Right atrium auricular region (tissue), 2 donors: ENCODE data around the gene AK4. TPM values are rescaled to one million over a fixed set of nuclear protein-coding genes. Genes with fewer than 3 reads are reported as not detected.

Source experiments
- DNase-seq: peaks from one replicate; pipeline ENCODE4 v3.0.0-alpha.2; 2019; ENCODE audit warnings: low spot score
- H3K27ac ChIP-seq, 2 donors: fragments of 200-600 bp; sonication (generic); 1 replicate in 1 of 2; 2 replicates in 1 of 2; pipeline ENCODE4 v1.5.1; 2016 to 2019
- H3K27me3 ChIP-seq, 2 donors: fragments of 200-600 bp; sonication (generic); one replicate each; pipeline versions ENCODE4 v1.5.1 to v1.6.0; 2017 to 2019
- H3K36me3 ChIP-seq: fragments of 200-600 bp; sonication (generic); one replicate; pipeline ENCODE4 v1.5.1; 2016
- H3K4me1 ChIP-seq, 2 donors: fragments of 200-600 bp; sonication (generic); one replicate each; pipeline versions ENCODE4 v1.5.1 to v1.6.0; 2017 to 2019
- H3K4me3 ChIP-seq, 2 donors: fragments of 200-600 bp; sonication (generic); 1 replicate in 1 of 2; 2 replicates in 1 of 2; pipeline ENCODE4 v1.5.1; 2017 to 2019; ENCODE audit warnings: mild to moderate bottlenecking in 1 of 2, moderate library complexity in 1 of 2
- H3K9me3 ChIP-seq, 2 donors: fragments of 200-600 bp; sonication (generic); one replicate each; pipeline ENCODE4 v1.5.1; 2019
- CTCF ChIP-seq, 2 donors: fragments of 200-600 bp; sonication (generic); IDR thresholded peaks; one replicate each; pipeline ENCODE4 v1.5.1; 2019; ENCODE audit warnings: antibody characterized with exemption in 2 of 2
- total RNA-seq, 2 donors: library from RNA; depleted of rRNA; stranded (reverse); fragments of >200 nt; gene quantifications; one replicate each; pipeline ENCODE4 v1.1.0, GENCODE V29; 2016

Gene AK4
- total RNA-seq, 2 donors from 2014 or later, result 59.7 to 80.9 TPM

DNA sequence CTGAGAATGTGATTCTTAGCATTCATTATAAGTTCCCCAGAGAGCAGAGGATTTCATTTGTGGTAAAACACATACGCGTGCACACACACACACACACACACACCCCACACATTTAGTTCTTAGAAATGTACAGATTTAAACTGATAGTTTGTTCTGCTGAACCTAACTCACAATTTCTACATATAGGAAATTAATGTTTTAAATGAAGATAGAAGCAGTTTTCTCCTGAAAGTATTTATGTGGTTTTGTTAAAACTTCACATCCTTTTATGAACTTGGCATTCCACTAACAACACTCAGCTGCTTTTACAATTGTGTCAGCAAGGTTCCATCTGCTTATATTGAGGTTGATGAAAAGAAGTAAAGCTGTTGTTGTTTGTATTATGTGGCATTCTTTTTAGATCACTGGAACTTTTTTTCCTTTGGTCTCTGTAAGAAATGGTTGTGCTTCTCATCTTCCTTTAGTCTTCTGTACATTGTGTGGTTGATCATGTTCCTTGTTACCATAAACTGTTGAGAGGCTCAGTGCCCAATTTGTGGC, 41.6 kb downstream of the AK4 start:
- DNase-seq, result no peak
- H3K27me3 ChIP-seq, result no peaks in the 10 kb centered on the region
- H3K4me3 ChIP-seq, result no peak overlapping the region
- no peak overlapping the region for H3K27ac ChIP-seq
- no peaks in the 10 kb centered on the region for H3K9me3 ChIP-seq
- peaks cover 19% of the 10 kb centered on the region for H3K36me3 ChIP-seq
- peaks cover 0 to 3% of the 10 kb centered on the region in 2 donors for H3K4me1 ChIP-seq
- TF ChIP-seq CTCF (IDR thresholded peaks at IDR 0.05), result no peak

DNA sequence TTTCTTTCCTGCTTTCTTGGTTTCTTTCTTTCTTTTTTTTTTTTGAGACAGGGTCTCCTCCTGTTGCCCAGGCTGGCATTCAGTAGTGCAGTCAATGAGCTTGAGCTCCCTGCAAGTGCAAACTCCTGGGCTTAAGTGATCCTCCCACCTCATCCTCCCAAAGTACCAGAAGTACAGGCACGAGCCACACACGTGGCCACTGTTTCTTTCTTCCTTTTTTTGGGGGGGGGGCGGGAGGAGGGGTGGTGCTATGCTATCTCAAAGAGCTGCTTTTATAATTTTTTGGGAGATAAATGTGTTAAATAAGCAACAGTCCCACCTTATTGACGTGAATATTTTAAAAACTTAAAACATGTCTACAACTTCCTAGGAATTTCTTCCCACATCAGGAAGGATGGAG, 42.2 kb downstream of the AK4 start:
- DNase-seq, result no peak
- Histone ChIP-seq H3K4me1 (peaks cover 0 to under 1% of the 10 kb centered on the region in 2 donors), H3K9me3 (no peaks in the 10 kb centered on the region), H3K4me3 (no peak overlapping the region), H3K27ac (no peak overlapping the region), H3K27me3 (no peaks in the 10 kb centered on the region), H3K36me3 (peaks cover 19% of the 10 kb centered on the region)
- no peak for TF ChIP-seq CTCF (IDR thresholded peaks at IDR 0.05)

GRCh38 chr1:65193129-65193695, 45.2 kb downstream of the AK4 start:
- Histone ChIP-seq H3K27ac (no peak overlapping the region), H3K9me3 (no peaks in the 10 kb centered on the region), H3K36me3 (peaks cover 19% of the 10 kb centered on the region), H3K4me1 (peaks cover 0 to 12% of the 10 kb centered on the region in 2 donors), H3K27me3 (no peaks in the 10 kb centered on the region), H3K4me3 (no peak overlapping the region)
- DNase-seq, result no peak
- TF ChIP-seq CTCF (IDR thresholded peaks at IDR 0.05), result no peak

DNA sequence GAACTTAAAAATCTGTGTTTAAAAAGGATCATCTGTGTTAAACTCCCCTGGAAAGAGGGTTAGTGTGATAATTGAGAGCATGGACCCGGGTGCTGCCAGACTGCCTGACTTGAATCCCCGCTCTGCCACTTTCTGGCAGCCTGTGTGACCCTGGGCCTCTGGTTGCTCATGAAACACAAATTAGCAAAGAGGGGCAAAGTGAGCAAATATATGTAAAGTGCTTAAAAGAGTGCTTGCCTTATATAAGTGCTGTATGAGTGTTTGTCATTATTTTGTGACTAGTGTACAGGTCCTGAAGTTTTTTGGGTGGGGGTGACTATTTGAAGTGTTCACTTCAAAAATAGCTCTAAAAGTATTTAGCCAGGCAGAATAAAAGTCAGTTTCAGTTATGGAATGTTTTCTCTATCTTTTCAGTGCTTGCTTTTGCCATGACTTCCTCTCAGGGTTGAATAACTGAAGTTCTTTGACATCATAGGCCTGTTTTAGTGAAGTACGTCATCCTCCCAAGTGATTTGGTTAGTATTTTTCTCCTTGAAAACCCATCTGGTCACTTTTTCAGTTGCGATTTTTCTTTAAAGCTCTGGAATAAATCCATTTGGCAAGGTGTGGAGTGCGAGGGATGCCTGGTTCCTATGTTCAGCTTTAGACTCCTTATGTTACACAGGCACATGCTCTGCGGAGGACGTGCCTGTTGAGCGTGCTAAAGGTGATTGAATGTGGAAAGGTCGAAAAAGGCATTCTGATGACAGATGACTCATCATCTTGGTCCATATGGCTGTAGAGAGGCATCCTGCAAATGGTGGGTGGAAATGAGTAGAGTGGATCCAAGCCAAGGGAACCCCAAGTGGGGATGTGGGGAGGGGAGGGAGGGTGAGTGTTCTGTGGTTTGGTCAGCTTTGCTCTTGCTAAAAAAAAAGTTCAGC, 47.8 kb downstream of the AK4 start:
- Histone ChIP-seq H3K27me3 (no peaks in the 10 kb centered on the region), H3K27ac (peak overlapping the region; percentile 76 to 81)
- no peak for TF ChIP-seq CTCF (IDR thresholded peaks at IDR 0.05)

DNA sequence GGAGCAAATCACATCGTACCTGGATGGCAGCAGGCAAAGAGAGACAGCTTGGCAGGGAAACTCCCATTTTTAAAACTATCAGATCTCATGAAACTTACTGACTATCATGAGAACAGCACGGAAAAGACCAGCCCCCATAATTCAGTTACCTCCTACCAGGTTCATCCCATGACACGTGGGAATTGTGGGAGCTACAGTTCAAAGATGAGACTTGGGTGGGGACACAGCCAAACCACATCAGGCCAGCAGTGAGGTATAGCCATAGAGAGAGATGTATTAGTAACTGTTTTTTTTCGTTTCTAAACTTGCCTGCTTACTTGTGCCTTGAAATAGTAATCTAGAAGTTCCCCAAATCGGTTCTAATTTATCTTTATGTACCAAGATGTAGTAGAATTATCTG, 48.9 kb downstream of the AK4 start:
- peaks cover 0 to 12% of the 10 kb centered on the region in 2 donors for H3K4me1 ChIP-seq
- H3K27me3 ChIP-seq, result no peaks in the 10 kb centered on the region
- DNase-seq, result no peak
- H3K4me3 ChIP-seq, result no peak overlapping the region
- peaks cover 15% of the 10 kb centered on the region for H3K36me3 ChIP-seq
- no peak overlapping the region for H3K27ac ChIP-seq
- no peaks in the 10 kb centered on the region for H3K9me3 ChIP-seq
- no peak for TF ChIP-seq CTCF (IDR thresholded peaks at IDR 0.05)

More for the DNA sequence above, 47.8 kb downstream of the AK4 start:
- Histone ChIP-seq H3K4me1 (peaks cover 0 to 12% of the 10 kb centered on the region in 2 donors), H3K36me3 (peaks cover 19% of the 10 kb centered on the region), H3K4me3 (no peak overlapping the region), H3K9me3 (no peaks in the 10 kb centered on the region)
- no peak for DNase-seq
